HG03520 (cell line): ENCODE data around the gene KANSL3.
"Not testable (repeated sequence)": the region's sequence is repeated elsewhere in the genome, so short reads cannot be mapped to it uniquely, and the experiment has no call there.

ENCODE experiments used
- ATAC-seq: cut with Tn5 transposase; IDR thresholded peaks from one replicate; pipeline ENCODE4 v1.9.1; 2021; ENCODE audit warnings: mild to moderate bottlenecking, moderate library complexity; ENCODE audit not compliant: unreplicated experiment

Gene KANSL3

GRCh38 chr2:96655526-96655925, 17.4 kb upstream of the KANSL3 start:
- ATAC-seq, result no peak

DNA sequence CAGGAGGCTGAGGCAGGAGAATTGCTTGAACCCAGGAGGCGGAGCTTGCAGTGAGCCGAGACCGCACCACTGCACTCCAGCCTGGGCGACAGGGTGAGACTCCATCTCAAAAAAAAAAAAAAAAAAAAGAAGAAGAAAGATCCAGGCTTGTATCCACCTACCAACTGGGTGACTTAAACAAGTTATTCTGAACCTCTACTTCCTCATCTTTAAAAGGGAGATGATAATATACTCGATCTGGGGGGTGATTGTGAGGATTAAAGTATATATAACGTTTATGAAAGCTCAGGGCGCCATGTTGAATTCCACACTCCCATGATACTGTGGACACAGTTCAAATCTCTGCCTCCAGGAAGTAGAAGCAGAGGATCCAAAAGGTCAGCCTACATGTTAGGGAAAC, 16.7 kb upstream of the KANSL3 start:
- ATAC-seq, result not testable (repeated sequence)

DNA sequence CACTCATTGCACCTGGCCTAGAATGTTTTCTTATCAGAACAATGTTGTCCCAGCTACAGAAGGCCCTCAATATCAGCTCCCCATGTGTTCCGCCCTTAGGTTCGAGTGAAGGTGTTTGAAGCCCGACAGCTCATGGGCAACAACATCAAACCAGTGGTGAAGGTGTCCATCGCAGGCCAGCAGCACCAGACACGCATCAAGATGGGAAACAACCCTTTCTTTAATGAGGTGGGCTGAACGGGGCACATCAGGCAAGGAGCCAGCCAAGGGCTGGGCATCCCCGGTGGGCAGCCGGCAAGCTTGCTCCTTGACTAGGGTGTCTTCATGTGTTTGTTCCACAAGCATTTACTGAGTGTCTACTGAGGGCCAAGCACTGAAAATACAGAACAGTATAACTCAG, 13.7 kb upstream of the KANSL3 start:
- ATAC-seq, result no peak

- ATAC-seq, result no peak
These were observed 11.2 kb upstream of the KANSL3 start for GRCh38 chr2:96649342-96649741.

- ATAC-seq, result no peak
These were observed 10.3 kb upstream of the KANSL3 start for GRCh38 chr2:96648306-96648930.

GRCh38 chr2:96647681-96648080, 9.6 kb upstream of the KANSL3 start:
- ATAC-seq, result no peak

DNA sequence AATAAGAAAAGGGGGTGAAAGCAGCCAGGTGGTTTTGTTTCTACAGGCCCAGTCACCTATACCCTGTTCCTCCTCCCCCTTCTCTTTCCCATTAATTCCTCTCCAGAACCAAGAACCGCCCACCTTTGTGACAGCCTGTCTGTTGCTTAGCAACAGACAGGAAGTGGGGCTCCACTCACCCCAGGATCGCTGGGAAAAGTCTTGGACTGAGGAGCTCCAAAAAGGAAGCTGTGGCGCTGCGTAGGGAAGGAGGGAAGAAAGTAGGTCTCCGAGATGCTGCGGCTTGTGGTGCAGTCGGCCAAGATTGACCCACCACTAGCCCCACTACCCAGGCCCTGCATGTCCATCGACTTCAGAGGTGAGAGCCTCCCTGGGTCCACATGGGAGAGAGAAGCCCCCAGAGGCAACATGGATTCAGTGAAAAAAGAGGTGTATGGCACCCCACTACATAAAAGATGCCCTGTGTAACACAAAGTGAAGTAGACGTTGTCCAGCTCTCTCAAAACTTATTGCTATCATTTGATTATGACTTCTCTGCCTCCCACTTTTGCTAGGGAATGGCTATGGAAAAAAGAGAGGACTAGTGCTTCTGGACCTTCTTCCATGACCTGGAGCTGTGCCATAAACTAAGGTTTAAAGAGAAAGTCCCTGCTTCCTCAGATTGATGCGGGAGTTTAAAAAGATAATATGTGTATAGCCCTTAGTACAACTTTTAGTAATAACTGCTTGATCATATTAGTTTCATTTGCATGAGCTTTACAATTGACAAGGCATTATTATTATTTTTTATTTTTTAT, 4.7 kb upstream of the KANSL3 start, which contains the start of gene FER1L5:
Gene FER1L5, plus strand, starts transcription at position 201 of the 797 bp plus-strand sequence. Its CDS starts 73 bp downstream, at position 274.
- ATAC-seq, result no peak

- ATAC-seq, result peak; percentile 65
These were observed 548 bp downstream of the KANSL3 start for GRCh38 chr2:96637385-96638143.

- no peak for ATAC-seq
These were observed 1.5 kb downstream of the KANSL3 start for GRCh38 chr2:96636551-96637171.

- no peak for ATAC-seq
These were observed 4.5 kb downstream of the KANSL3 start for GRCh38 chr2:96633641-96634040.

DNA sequence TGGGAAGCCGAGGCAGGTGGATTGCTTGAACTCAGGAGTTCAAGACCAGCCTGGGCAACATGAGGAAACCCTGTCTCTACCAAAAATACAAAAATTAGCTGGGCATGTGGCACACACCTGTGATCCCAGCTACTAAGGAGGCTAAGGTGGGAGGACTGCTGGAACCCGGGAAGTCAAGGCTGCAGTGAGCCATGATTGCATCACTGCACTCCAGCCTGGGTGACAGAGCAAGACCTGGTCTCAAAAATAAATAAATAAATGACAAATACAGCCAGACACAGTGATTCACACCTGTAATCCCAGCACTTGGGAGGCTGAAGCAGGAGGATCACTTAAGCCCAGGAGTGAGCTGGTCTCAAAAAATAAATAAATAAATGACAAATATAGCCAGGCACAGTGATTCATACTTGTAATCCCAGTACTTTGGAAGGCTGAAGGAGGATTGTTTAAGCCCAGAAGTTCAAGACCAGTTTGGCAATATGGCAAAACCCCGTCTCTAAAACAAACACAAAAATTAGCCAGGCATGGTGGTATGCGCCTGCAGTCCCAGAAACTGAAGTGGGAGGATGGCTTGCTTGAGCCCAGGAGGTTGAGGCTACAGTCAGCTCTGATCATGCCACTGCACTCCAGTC, 6.2 kb downstream of the KANSL3 start:
- ATAC-seq, result no peak

GRCh38 chr2:96626553-96626942, 11.6 kb downstream of the KANSL3 start:
- no peak for ATAC-seq

DNA sequence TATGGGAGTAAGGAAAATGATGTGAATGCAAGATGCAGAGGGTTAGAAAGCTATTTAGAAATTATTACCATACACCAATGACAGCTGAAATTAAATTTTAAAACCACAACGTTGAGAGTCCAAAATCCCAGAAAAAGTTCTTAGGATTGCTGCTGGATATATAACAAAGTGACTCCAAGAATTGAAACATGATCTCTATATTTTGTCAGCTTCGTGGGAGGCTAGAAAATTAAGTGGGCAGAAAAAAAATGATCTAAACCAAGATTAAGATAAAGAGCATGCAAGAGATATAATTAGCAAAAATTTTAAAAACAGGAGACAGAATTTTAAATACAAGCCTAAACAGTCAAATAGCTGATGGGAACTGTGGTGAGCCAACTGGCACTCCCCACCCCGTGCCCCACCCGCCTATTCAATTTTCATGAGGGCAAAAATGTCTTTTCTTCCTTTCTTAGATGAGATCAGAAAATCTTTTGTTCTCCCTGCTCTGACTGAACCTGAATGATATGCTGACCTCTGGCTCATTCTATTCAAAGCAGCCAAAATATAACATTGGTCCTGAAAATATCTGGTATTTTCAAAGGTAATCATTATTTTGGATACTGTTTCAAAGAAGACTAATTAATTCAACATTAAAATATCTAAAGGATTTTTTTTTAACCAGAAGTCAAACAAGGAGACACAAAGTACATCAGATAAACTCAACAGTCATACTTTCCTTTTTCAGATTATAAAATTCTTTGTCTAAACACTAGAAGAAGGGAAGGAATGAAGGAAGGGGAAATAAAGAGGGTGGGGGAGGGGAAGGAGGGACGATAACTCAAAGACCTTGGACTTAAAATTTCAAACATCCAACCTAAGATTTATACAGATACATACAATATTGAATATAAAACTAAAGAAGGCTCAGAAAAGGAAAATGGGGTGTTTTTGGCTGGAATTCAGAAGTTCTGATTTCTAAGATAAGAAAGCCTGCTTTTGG, 12.2 kb downstream of the KANSL3 start:
- no peak for ATAC-seq

DNA sequence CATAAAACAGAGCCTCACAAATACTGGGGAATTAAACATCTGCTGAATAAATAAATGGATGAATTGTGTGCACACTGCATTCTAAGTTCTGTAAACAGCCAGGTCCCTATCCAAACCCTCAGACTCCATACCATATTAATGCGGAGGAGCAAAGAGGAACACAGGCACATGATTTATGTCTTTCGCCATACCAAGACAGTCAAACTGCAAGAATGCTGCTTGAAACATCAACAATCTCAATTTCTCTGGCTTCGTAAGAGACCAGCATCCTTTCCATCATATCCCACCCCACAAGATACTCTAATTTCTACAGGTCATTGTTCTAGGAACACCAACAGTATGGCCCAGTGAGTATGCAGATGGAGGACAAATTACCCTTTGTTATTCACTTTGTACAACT, 15.0 kb downstream of the KANSL3 start:
- ATAC-seq, result no peak

DNA sequence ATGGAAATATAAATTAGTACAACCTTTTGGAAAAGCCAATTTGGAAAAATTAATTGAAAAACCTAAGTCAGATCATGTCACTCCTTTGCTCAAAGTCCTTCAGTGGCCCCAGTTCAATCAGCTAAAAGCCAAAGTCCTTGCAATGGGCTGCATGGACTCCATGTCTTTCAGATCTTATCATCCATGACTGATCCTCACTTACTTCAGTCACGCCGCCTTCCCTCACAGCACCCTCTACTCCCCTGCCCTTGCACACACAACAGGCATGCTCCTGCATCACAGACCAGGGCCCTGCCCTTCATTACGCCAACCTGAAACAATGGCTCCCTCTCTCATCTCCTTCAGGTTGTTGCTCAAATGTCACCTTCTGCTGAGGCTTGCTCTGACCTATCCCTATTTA, 15.6 kb downstream of the KANSL3 start:
- ATAC-seq, result no peak

- ATAC-seq, result no peak
These were observed 19.4 kb downstream of the KANSL3 start for GRCh38 chr2:96618596-96619283.

DNA sequence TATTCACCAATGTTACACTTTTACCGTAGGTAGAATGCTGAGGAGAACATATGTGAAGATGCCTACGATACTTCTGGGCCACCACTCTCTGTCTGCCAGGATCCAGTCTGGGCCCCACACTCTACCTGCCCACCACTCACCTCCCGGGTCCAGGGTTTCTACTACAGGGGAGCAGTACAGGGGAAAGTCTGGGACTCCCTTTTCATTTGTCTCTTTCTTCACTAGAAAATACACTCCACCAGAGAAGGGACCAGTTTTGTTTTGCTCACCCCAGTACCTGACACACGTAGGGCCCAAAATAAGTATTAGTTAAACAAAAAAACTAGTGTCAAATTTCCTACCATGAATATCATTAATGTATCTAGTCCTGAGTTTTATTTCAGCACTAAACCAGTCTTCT, 21.1 kb downstream of the KANSL3 start:
- no peak for ATAC-seq

- ATAC-seq, result no peak
These were observed 21.6 kb downstream of the KANSL3 start for GRCh38 chr2:96616535-96616934.

DNA sequence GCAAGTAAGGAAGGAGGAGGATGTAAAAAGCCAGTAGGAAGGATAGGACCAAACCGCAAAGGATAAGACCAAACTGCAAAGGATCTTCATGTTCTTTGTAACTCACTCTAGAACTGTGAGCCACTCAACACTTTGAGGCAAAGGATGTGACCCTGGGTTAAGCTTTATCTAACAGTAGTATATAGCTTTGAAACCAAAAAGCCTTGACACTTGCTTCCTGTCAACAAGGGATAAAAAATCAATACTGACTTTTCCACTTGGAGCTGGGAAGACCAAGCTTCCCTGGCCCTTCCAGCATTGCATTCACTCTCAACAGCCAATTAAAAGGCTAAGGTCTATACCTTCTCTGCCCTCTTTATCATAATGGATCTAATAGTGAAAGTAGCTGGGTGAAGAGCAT, 22.0 kb downstream of the KANSL3 start:
- no peak for ATAC-seq
